OCI-LY7 (cell line): Measurements from ENCODE around the gene PSMB11. TPM values are rescaled to one million over a fixed set of nuclear protein-coding genes. Genes with fewer than 3 reads are reported as not detected.

Source experiments
- BruUV-seq: library from RNA; stranded (reverse); fragments of 400-500 nt; replicated peaks from 2 replicates; lab custom pipeline; 2021; lab: Mats Ljungman, UMichigan
- CTCF ChIA-PET: fragments of 300-600 bp; sonication (Branson Sonifier 250); formaldehyde crosslinking; loops from one replicate; lab custom pipeline; 2022; ENCODE audit warnings: antibody characterized with exemption; ENCODE audit not compliant: unreplicated experiment; lab: Charles Lee
- POLR2A ChIA-PET: fragments of 300-600 bp; sonication (Branson Sonifier 250); formaldehyde crosslinking; loops from one replicate; lab custom pipeline; 2022; ENCODE audit warnings: antibody characterized with exemption; lab: Charles Lee
- DNase-seq: peaks from one replicate; pipeline ENCODE4 v3.0.0-alpha.2; 2015; ENCODE audit warnings: low spot score
- H2AFZ ChIP-seq: fragments of 200-600 bp; sonication (generic), shearing (Covaris generic); 2 replicates; pipeline ENCODE4 v1.6.1; 2014; ENCODE audit warnings: mild to moderate bottlenecking, antibody characterized with exemption, low read length, moderate library complexity
- H3K27ac ChIP-seq: fragments of 200-600 bp; sonication (generic); 2 replicates; pipeline ENCODE4 v1.5.1; 2014; ENCODE audit warnings: mixed run types, low read depth, mild to moderate bottlenecking, moderate library complexity, low read length, inconsistent platforms; ENCODE audit not compliant: poor library complexity, severe bottlenecking
- H3K36me3 ChIP-seq: fragments of 200-600 bp; sonication (generic); 2 replicates; pipeline ENCODE4 v1.6.1; 2014; ENCODE audit warnings: mild to moderate bottlenecking, antibody characterized with exemption, low read length, moderate library complexity, mixed read lengths; ENCODE audit not compliant: insufficient read depth
- H3K4me1 ChIP-seq: fragments of 200-600 bp; sonication (generic); 2 replicates; pipeline ENCODE4 v1.5.1; 2014; ENCODE audit warnings: mild to moderate bottlenecking, low read length; ENCODE audit not compliant: insufficient read depth, poor library complexity, severe bottlenecking
- H3K4me2 ChIP-seq: fragments of 200-600 bp; sonication (generic); 2 replicates; pipeline ENCODE4 v1.6.1; 2014; ENCODE audit warnings: mild to moderate bottlenecking, low read length
- H3K4me3 ChIP-seq: fragments of 200-600 bp; sonication (generic); 2 replicates; pipeline ENCODE4 v1.5.1; 2014; ENCODE audit warnings: mild to moderate bottlenecking, low read depth, low read length; ENCODE audit not compliant: poor library complexity, severe bottlenecking
- H3K79me2 ChIP-seq: fragments of 200-600 bp; sonication (generic); 2 replicates; pipeline ENCODE4 v1.6.1; 2016; ENCODE audit warnings: low read depth, mild to moderate bottlenecking, low read length, moderate library complexity, mixed read lengths; ENCODE audit not compliant: insufficient read depth
- H3K9me2 ChIP-seq: fragments of 200-600 bp; sonication (generic); 2 replicates; pipeline ENCODE4 v1.6.1; 2016; ENCODE audit warnings: mild to moderate bottlenecking, low read length, mixed read lengths; ENCODE audit not compliant: insufficient read depth
- H3K9me3 ChIP-seq: fragments of 200-600 bp; sonication (generic); 2 replicates; pipeline ENCODE4 v1.6.1; 2014; ENCODE audit warnings: mild to moderate bottlenecking, mixed run types, low read length, mixed read lengths
- H4K20me1 ChIP-seq: fragments of 200-600 bp; sonication (generic); 2 replicates; pipeline ENCODE4 v1.6.1; 2014; ENCODE audit warnings: mild to moderate bottlenecking, antibody characterized with exemption, low read length, moderate library complexity, mixed read lengths; ENCODE audit not compliant: insufficient read depth
- CTCF ChIP-seq: fragments of 200-600 bp; sonication (generic); conservative IDR thresholded peaks from 2 replicates; pipeline ENCODE4 v1.5.1; 2014; ENCODE audit warnings: mild to moderate bottlenecking, antibody characterized with exemption, low read length, moderate library complexity, mixed read lengths
- EZH2phosphoT487 ChIP-seq: fragments of 200-600 bp; sonication (generic); IDR thresholded peaks from 2 replicates; pipeline ENCODE4 v1.6.1; 2018; ENCODE audit warnings: low read depth, borderline replicate concordance, mild to moderate bottlenecking, mixed run types, antibody characterized with exemption, low read length, moderate library complexity, mixed read lengths
- intact Hi-C: fragments of 100-400 bp; cut with micrococcal nuclease; formaldehyde crosslinking; loops from one replicate; pipeline ENCODE4 v1.10.0; 2022; ENCODE audit not compliant: unreplicated experiment
- total RNA-seq, 2 experiments: library from RNA; depleted of rRNA in 1 of 2; stranded (reverse); fragments of >200 nt in 1 of 2; shearing (Covaris generic) in 1 of 2; gene quantifications; 2 replicates each; pipeline ENCODE4 v1.2.3, GENCODE V29; 2014 to 2022

Gene PSMB11
- total RNA-seq, 2 experiments from 2014 or later, result not detected

- Histone ChIP-seq H3K27ac (peak overlapping the region; percentile 42), H4K20me1 (0 out of 2 replicates have a peak, but pooled peaks cover 9% of the 10 kb centered on the region), H3K9me2 (no peaks in the 10 kb centered on the region), H2AFZ (no peak overlapping the region), H3K4me2 (peak overlapping the region; percentile 94), H3K4me1 (peaks cover 29% of the 10 kb centered on the region), H3K9me3 (no peaks in the 10 kb centered on the region), H3K79me2 (peaks cover 32% of the 10 kb centered on the region), H3K36me3 (peaks cover 83% of the 10 kb centered on the region), H3K4me3 (peak overlapping the region; percentile 79)
- no peak for DNase-seq
- BruUV-seq, result no TSS peak
- intact Hi-C loops, result loop anchor here (2.0 to 5.0 kb wide), 2 partner anchors 23 to 230 kb away; partner anchors contain the start of genes ACIN1, C14orf119 and PPP1R3E
- POLR2A ChIA-PET, result interaction anchor here (0.8 to 1.6 kb wide), 12 partner anchors 11 to 229 kb away, joined by 3 to 11 read pairs (median 4); partner anchors contain the start of gene ACIN1
- no peak for TF ChIP-seq EZH2phosphoT487
- no peak for TF ChIP-seq CTCF
- CTCF ChIA-PET, result interaction anchor here (0.6 to 1.4 kb wide), 5 partner anchors 14 to 90 kb away, joined by 3 to 5 read pairs (median 3); partner anchors contain the start of gene ACIN1
Observed at GRCh38 chr14:23071921-23072539, 30.0 kb downstream of the PSMB11 start.

- Histone ChIP-seq H3K79me2 (peaks cover 12% of the 10 kb centered on the region), H3K36me3 (peaks cover 84% of the 10 kb centered on the region)
- POLR2A ChIA-PET, result interaction anchor here (0.6 kb wide), 2 partner anchors 16 to 251 kb away, joined by 3 to 4 read pairs; no protein-coding TSS in a partner anchor
Observed at GRCh38 chr14:23074906-23075305, 32.9 kb downstream of the PSMB11 start.

More at GRCh38 chr14:23074906-23075305, 32.9 kb downstream of the PSMB11 start:
- no TSS peak for BruUV-seq
- Histone ChIP-seq H2AFZ (no peak overlapping the region), H4K20me1 (no peaks in the 10 kb centered on the region), H3K9me3 (no peaks in the 10 kb centered on the region), H3K4me2 (no peak overlapping the region), H3K4me1 (peaks cover 15% of the 10 kb centered on the region), H3K4me3 (no peak overlapping the region), H3K27ac (no peak overlapping the region), H3K9me2 (no peaks in the 10 kb centered on the region)
- no peak for DNase-seq
- TF ChIP-seq EZH2phosphoT487, result no peak
- TF ChIP-seq CTCF, result no peak
- intact Hi-C loops, result loop anchor here (5.0 kb wide), 1 partner anchor 227 kb away; the partner anchor contains the start of gene PPP1R3E
- CTCF ChIA-PET, result no interaction called here
